ENCODE measurements around the gene TRIL. TPM values are rescaled to one million over a fixed set of nuclear protein-coding genes. Genes with fewer than 3 reads are reported as not detected.

The TRIL gene
- total and polyA plus RNA-seq, 8 donors: 0.92 to 26.1 (median 1.3) TPM; not detected in 1

GRCh38 chr7:28973591-28973990 is 15.5 kb upstream of the TRIL start:
- no peak for TF ChIP-seq CTCF (IDR thresholded peaks at IDR 0.05)
- no peak for TF ChIP-seq EP300 (IDR thresholded peaks at IDR 0.05)
- no peak for TF ChIP-seq POLR2AphosphoS5 (IDR thresholded peaks at IDR 0.05)
- no peak for TF ChIP-seq POLR2A (IDR thresholded peaks at IDR 0.05)
- Histone ChIP-seq H3K9me3 (peaks cover 4 to 35% (median 20%) of the 10 kb centered on the region in 4 donors), H3K27me3 (no peaks in the 10 kb centered on the region), H3K4me1 (no peaks in the 10 kb centered on the region), H3K27ac (no peak overlapping the region), H3K36me3 (no peaks in the 10 kb centered on the region), H3K4me3 (no peak overlapping the region)
- 95 to 97% (median 95%) methylated on average over 3 of the region's 3 CpGs for WGBS, 5 donors
- intact Hi-C loops (cut with DNase I; ENCODE audit: low total_unique reads): no loop called here
- DNase-seq: no peak

- peaks cover 0 to 3% (median under 1%) of the 10 kb centered on the region in 4 donors for H3K4me1 ChIP-seq
- no peaks in the 10 kb centered on the region for H3K9me3 ChIP-seq
- no peak for TF ChIP-seq EP300 (IDR thresholded peaks at IDR 0.05)
- H3K27me3 ChIP-seq: peaks cover 0 to 2% (median 0%) of the 10 kb centered on the region in 3 donors
- no peaks in the 10 kb centered on the region for H3K36me3 ChIP-seq
- intact Hi-C loops (cut with DNase I; ENCODE audit: low total_unique reads): no loop called here
- no peak overlapping the region for H3K4me3 ChIP-seq
- H3K27ac ChIP-seq: no peak overlapping the region
- WGBS, 5 donors: 68 to 73% (median 70%) methylated on average over 2 of the region's 2 CpGs
- DNase-seq: no peak
These were observed 5.9 kb upstream of the TRIL start for GRCh38 chr7:28964056-28964455.

GRCh38 chr7:28961972-28962371 is 3.8 kb upstream of the TRIL start:
- Histone ChIP-seq H3K36me3 (no peaks in the 10 kb centered on the region), H3K4me3 (no peak overlapping the region), H3K27me3 (peaks cover 0 to 22% (median 11%) of the 10 kb centered on the region in 3 donors), H3K27ac (no peak overlapping the region), H3K4me1 (peaks cover 18 to 24% (median 20%) of the 10 kb centered on the region in 4 donors), H3K9me3 (no peaks in the 10 kb centered on the region)
- TF ChIP-seq POLR2AphosphoS5 (IDR thresholded peaks at IDR 0.05) (no peak), POLR2A (IDR thresholded peaks at IDR 0.05) (no peak), EP300 (IDR thresholded peaks at IDR 0.05) (no peak), CTCF (IDR thresholded peaks at IDR 0.05) (no peak)
- 76 to 81% (median 78%) methylated on average over 3 to 5 of the region's 5 CpGs for whole genome bisulfite sequencing, 5 donors
- intact Hi-C loops (cut with DNase I; ENCODE audit: low total_unique reads): no loop called here
- DNase-seq: no peak

GRCh38 chr7:28960071-28960840 is 2.1 kb upstream of the TRIL start:
- no peak for DNase-seq

More at GRCh38 chr7:28960071-28960840, 2.1 kb upstream of the TRIL start:
- WGBS, 5 donors: 80 to 89% (median 81%) methylated on average over 7 of the region's 7 CpGs
- TF ChIP-seq POLR2A (IDR thresholded peaks at IDR 0.05) (no peak), POLR2AphosphoS5 (IDR thresholded peaks at IDR 0.05) (no peak), CTCF (IDR thresholded peaks at IDR 0.05) (no peak), EP300 (IDR thresholded peaks at IDR 0.05) (no peak)
- no peak overlapping the region for H3K4me3 ChIP-seq
- peaks cover 33 to 41% (median 38%) of the 10 kb centered on the region in 4 donors for H3K4me1 ChIP-seq
- no peaks in the 10 kb centered on the region for H3K9me3 ChIP-seq
- no peak overlapping the region for H3K27ac ChIP-seq
- peaks cover 0 to 40% (median 26%) of the 10 kb centered on the region in 3 donors for H3K27me3 ChIP-seq
- no peaks in the 10 kb centered on the region for H3K36me3 ChIP-seq
- intact Hi-C loops (cut with DNase I; ENCODE audit: low total_unique reads): no loop called here

All from stomach (tissue), 9 donors.